ENCODE measurements around the gene RNF11.

Gene RNF11

DNA sequence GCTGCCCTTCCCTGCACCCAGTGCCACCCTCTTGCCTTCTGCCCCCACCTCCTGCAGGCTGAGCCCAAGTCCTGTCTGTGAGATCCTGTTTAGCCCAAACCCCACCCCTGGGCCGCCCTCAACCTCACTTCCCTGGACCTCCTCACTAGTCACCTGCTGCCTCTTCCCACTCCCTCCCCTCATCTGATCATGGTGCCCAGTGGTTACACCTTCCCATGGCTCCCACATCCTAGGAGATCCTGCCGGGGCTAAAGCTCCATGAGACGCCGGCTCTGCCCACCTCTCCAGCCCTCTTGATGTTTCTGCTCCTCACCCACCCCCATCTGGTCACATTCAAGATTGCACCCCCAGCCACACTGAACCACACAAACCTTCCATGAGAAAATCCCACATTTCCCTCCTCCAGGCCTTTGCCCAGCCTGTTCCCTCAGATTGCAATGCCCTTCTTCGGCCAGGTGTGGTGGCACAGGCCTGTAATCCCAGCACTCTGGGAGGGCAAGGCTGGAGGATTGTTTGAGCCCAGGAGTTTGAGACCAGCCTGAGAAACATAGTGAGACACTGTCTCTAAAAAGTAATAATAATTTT is 77.3 kb downstream of the RNF11 start:
- peak; percentile 34 for DNase-seq (ENCODE audit: low read depth, low spot score)

GRCh38 chr1:51313961-51314777 is 78.1 kb downstream of the RNF11 start:
- peak; percentile 86 for DNase-seq (ENCODE audit: low read depth, low spot score)

- no peak for DNase-seq (ENCODE audit: low read depth, low spot score)
Observed at GRCh38 chr1:51314974-51315373, 78.9 kb downstream of the RNF11 start.

DNA sequence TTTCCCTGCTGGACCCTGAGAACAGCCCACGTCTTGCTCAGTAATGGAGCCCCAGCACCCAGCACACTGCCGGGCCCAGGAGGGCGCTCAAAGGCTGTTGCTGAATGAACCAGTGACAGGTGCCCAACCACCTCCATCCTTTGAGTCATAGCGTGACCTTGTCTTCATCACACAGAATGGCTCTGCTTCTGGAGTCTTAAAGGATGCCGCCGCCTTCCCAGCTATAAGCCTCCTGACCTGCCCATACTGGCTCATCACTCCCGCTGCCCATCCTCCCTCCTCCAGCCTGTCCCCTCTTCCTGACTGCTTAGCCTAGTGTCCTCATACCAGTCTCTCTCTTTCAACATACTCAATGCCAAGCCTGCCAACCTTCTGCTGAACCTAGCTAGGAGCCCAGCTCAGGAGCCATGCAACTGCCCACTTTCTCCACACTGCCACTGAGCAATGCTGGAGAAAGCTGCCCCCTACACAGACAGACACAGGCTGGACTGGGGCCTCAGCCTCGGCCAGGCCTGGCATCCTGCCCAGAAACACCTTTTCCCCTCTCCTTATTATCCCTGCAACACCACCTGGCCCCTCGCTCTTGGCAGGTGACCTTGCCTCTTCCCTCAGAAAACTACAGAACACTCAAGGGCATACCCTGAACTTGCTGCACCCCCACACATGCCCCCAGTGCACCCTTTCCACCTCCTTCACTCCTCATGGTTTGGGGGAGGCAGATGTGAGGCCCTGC is 80.2 kb downstream of the RNF11 start:
- DNase-seq (ENCODE audit: low read depth, low spot score): no peak

DNA sequence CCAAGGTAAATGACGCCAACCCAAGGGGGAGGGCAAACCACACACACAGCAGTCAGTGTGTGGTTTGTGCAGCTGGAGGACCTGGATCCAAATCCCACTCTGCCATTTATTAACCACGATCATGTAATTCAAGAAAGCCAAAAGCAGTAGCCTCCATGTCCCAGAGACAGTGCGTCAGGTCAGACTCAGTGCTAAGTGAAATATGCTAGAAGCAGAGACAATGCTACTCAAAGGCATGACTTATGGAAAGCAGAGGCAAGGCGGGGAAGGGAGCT is 80.7 kb downstream of the RNF11 start:
- no peak for DNase-seq (ENCODE audit: low read depth, low spot score)

DNA sequence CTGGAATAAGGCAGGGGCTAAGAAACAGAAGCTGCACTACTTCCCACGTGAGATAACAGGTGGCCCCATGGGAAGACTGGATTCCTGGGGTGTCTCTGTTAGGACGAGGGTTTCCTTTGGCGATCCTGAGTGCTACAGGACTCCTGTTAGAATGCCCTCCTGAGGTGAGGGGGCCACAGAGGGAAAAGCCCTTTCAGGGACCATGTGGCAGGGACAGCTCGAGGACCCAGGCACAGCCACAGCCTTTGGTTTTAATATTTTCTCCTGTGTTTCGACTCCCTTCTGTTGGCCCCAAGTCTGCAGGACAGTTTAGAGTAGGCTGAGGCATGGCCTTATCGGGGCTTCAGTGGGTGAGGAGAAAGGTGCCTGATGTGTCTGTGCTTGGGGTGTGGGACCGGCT is 81.7 kb downstream of the RNF11 start:
- no peak for DNase-seq (ENCODE audit: low read depth, low spot score)

- no peak for DNase-seq (ENCODE audit: low read depth, low spot score)
Observed at GRCh38 chr1:51320967-51321923, 85.2 kb downstream of the RNF11 start.

DNA sequence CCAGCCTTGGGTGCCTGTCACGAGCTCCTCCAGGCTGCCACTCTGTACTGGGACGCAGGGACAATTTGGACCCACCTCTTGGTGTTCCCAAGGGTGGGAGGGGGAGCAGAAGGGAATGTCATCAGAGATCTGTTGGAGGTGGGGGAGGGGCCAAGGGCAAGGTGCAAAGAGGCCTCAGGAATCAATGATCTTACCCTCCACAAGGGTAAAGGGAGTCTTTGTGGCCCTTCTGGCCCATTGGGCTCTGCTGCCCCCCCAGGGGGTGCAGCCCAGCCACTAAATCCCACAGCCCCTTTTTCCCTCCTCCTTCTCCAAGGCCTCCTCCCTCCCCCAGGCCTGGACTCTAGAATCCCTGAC is 85.8 kb downstream of the RNF11 start:
- DNase-seq (ENCODE audit: low read depth, low spot score): no peak

DNA sequence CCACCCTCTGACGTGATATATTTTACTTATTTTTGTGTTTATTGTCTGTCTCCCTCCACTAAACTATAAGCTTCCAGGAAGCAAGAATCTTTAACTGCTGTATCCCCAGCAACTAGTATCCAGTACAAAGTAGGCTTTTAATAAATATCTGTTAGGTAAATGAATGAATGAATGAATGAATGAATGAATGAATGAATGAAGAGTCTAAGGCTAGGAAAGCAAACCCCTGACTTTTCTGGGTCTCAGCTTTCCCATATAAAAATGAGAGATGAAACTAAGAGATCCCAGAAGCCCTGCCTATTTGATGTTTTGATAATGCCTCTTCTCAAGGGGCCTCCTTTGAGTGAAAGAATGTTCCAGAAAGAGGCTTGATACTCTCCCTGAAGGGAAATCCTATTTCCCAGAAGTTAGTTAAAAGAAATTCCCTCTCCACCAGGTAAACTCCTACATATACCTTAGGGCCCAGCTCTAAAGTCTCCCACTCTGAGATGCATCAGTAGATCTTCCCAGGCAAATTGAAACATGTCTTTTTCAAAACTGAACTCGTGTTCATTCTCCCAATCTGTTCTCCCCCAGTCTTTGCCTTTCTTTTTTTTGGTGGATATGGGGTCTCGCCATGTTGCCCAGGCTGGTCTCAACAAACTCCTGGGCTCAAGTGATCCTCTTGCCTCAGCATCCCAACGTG is 86.5 kb downstream of the RNF11 start:
- no peak for DNase-seq (ENCODE audit: low read depth, low spot score)
